Stimulated activated CD4-positive, alpha-beta T cell treated with anti-CD3 and anti-CD28 coated beads, Interleukin-12 subunit alpha, Interleukin-12 subunit beta, amount 100 ng/mL, for 4 hours (primary cell): Measurements from ENCODE around the gene WFDC2.

Experiments
- DNase-seq: peaks from one replicate; pipeline ENCODE4 v3.0.0-alpha.2; 2020

Gene WFDC2

DNA sequence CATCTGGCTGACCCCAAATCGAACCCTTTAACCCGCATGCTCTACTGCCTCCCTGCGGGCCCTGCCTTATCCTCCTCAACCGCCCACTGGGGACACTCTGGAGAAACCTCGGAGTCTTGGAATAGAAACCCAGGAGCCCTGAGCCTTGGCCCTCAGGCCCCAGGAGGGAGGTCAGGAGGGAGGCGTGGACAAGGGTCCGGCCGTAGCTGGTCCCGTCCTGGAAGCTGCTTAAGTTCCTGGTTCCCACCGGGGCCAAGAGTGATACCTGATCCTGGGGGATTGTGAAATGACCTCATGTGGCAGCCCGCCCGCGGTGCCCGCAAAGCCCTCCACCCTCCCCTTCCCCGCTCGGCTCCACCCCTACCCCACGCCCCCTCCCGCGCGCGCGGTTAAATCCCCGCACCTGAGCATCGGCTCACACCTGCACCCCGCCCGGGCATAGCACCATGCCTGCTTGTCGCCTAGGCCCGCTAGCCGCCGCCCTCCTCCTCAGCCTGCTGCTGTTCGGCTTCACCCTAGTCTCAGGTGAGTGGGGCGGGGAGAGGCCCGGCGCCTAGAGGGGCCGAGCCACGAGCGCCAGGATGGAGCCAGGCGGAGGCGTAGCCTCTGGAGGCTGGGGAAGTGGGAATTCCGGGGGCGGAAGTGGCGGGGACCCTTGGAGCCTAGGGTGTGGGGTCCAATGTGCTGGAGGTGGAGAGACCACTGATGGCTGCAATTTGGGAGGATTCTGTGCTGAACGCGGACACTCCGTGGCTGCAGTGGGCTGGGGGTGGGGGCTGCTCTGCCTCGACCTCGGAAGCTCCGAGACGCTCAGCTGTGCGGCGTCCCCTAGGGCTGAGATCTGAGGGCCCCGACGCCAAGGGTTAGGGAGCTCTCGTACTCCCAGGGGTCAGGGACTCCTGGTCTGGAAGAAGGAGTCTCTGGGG lies at the start of gene WFDC2:
WFDC2 (plus strand) TSS at position 418 of the 926 bp plus-strand sequence; CDS start at position 447, 29 bp downstream.
- peak; percentile 2 for DNase-seq

DNA sequence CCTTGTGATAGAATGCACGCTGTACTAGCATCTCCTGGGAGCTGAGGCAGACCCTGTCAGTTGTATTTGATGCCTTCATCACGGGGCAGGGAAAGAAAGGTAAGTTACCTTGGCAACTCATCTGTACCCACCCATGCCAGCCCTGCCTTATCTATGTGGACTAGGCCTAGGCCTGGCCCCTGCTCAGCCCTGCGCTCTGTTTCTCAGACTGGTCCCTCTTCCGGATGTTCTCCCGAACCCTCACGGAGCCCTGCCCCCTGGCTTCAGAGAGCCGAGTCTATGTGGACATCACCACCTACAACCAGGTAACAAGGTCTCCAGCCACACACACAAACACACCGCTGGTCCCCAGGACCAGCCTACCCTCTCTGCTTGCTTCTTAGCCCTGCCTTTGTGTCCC lies 49.4 kb upstream of the WFDC2 start:
- DNase-seq = no peak

DNA sequence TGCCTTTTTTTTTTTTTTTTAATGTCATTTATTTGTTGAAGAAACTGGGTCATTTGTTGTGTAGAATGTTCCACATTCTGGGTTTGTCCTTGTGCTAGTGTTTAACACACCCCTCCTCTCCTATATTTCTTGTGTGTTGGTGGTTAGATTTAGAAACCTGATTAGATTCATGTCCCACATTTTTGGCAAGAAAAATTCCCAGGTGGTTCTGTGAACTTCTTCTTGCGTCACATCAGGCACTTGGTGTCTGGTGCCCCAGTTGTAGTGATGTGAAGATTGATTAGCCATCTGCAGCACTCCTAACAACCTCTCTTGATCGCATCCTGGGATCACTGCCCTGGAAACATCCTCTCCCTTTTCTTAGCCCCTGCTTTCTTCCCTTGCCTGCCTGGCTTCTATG lies 45.9 kb upstream of the WFDC2 start:
- no peak for DNase-seq

DNA sequence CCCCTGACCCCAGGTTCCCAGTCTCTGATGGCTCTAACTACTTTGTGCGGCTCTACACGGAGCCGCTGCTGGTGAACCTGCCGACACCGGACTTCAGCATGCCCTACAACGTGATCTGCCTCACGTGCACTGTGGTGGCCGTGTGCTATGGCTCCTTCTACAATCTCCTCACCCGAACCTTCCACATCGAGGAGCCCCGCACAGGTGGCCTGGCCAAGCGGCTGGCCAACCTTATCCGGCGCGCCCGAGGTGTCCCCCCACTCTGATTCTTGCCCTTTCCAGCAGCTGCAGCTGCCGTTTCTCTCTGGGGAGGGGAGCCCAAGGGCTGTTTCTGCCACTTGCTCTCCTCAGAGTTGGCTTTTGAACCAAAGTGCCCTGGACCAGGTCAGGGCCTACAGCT lies 44.0 kb upstream of the WFDC2 start:
- no peak for DNase-seq

GRCh38 chr20:45426320-45427016 lies 43.1 kb upstream of the WFDC2 start:
- no peak for DNase-seq

- DNase-seq = no peak
Measured at GRCh38 chr20:45427236-45428149, 42.1 kb upstream of the WFDC2 start.

- DNase-seq = no peak
Measured at GRCh38 chr20:45429618-45430017, 39.9 kb upstream of the WFDC2 start.

GRCh38 chr20:45432294-45432693 lies 37.3 kb upstream of the WFDC2 start:
- DNase-seq = no peak

DNA sequence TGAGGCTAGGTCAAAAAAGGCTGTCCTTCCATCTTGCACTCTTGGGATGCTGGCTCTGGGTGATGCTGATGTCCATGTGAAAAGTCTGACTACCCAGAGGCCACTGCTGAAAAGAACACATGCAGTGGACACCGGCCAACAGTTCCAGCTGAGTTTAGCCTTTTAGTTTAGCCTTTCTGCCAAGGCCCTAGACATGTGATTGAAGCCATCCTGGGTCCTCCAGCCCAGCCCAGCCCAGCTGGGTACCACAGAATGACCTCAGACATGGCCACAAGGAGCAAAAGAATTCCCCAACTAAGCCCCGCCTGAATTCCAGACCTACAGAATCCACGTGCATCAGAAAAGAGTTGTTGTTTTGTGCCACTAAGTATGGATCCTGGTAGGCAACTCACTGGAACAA lies 36.2 kb upstream of the WFDC2 start:
- no peak for DNase-seq

GRCh38 chr20:45433976-45434375 lies 35.6 kb upstream of the WFDC2 start:
- DNase-seq = no peak

GRCh38 chr20:45436732-45437485 lies 32.6 kb upstream of the WFDC2 start:
- peak; percentile 84 for DNase-seq

DNA sequence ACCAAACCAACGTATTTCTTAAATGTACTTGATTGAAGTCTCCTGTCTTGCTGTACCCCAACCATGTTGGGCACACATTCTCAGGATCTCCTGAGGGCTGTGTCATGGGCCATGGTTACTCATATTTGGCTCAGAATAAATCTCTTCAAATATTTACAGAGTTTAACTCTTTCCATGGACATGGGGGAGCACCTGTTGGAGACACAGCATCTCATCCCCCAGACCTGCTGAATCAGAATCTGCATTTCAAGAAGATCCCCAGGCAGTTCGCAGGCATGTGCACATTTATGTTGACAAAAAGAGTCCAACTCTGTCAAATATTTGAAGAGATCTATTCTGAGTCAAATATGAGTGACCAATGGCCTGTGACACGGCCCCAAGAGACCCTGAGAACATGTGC lies 29.1 kb upstream of the WFDC2 start:
- no peak for DNase-seq

- no peak for DNase-seq
Measured at GRCh38 chr20:45440891-45441685, 28.5 kb upstream of the WFDC2 start.

DNA sequence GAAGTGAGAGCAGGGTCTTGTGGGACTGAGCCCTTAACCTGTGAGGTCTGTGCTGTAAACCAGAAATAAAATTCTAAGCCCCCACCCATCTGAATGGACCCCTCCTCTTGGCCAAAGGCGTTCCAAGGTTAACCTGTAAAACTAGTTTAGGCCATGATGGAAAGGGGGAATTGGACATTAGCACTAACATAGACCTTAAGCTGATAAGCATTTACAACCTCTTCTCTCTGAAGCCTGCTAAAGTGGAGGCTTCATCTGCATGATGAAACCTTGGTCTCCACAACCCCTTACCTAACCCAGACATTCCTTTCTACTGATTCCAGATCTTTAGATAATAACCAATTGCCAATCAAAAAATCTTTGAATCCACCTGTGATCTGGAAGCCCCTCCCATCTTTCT lies 27.8 kb upstream of the WFDC2 start:
- DNase-seq = no peak

DNA sequence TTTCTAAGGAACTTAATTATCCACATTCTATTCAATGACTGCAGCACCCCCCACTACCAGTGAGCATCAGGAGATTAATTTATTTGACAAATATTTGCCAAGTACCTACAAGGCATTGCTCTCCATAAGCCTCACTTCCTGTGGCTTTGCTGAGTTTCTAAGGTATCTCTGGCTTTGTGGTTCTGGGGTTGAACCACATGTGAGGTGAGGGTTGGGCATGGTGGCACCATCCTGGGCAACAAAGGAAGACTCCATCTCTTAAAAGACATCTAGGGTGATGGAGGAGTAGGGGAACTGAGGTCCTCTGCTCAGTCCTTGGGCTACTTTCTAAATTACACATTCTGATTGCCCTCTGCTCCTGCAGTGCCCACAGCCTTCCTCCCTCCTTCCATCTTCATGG lies 25.5 kb upstream of the WFDC2 start:
- no peak for DNase-seq

DNA sequence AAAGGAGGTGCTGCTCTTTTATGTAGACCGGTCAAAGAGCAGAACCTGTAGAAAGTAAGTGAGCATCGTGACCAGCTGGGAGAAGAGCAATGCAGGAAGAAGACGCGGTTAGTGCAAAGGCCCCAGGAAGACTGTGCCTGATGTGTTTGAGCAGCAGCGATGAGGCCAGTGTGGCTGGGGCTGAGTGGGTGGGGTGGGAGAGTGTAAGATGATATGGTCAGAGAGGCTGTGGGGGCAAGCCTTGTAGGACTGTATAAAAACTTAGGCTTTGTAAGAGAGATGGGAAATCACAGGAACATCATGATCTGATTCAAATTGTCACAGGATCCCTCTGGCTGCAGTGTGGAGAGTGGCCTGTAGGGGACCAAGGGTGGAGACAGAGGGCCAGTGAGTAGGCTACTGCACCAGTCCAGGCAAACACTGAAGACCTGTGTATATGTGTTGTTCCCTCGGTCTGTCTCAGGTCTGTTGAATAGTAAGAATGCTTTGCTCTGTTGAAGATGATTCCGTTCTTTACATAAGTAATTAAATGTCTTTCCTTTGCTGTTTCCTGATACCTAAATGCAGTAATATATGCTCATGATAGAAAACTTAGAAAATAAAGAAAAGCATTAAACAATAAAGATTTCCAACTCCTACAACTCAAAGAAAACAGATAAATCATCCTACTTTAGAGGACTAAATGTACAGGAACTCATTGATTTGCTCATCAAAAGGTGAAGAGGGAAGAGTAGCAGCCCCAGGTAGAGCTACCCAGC lies 23.6 kb upstream of the WFDC2 start:
- DNase-seq = peak; percentile 24

- DNase-seq = no peak
Measured at GRCh38 chr20:45448270-45448669, 21.3 kb upstream of the WFDC2 start.

DNA sequence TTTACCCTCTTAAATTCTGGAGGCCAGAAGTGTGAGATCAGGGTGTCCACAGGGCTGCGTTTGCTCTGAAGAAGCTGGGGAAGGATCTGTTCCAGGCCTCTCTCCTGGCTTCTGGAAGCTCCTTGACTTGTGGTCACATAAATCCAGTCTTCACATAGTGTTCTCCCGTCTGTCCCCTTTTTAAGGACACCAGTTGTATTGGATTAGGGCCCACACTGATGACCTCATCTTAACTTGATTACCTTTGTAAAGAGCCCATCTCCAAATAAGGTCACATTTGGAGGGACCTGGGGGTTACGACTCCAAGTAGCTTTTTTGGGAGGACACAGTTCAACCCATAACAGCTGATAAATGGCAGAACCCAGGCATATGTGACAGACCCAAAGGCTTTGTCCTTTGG lies 20.0 kb upstream of the WFDC2 start:
- DNase-seq = no peak

DNA sequence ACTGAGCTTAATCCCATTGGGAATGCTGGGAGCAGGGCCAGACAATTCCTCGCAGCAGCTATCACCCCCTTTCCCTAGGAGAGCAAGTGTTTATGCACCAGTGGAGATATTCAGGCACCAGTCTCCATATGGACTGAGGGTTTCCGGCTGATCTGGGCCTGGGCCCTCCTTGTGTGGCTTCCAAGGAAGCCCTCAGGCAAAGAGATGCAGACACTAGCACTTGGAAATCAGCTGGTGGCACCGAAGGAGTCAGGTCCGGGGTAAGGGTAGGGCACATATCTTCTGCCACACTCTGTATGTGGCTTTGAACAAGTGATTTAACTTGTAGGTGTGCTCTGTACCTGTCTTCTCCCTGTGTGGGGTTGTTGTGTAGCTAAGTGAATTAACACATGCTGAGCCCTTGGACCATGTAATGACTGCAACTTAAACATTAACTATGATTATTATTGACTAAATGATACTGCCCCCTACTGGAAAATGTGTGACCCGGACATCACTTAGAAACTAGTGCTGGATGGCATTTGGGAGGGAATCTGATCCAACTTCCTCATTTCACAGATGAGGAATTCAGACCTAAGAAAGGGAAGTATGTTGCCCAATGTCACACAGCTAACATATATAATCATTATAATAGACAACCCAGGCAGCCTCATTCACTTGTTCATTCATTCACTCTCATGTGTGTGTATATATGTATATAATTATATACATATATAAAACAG lies 19.3 kb upstream of the WFDC2 start:
- no peak for DNase-seq

DNA sequence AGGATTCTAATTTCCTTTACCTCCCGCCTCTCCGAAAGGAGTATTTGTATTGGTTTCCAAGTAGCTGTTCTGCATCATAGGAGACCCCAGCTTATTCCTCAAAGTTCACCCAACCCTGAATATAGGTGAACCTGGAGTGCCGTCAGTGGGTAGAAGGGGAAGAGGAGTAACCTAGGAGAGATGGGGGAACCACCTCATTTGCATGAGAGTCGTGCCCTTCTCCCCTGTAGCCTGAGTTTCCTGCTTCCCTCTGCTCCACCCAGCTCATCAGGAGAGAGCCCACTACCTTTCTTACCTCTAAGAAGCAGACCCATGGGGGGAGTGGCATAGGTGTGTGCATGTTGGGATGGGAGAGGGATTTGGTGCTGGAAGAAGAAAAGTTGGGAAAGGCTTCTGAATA lies 17.3 kb upstream of the WFDC2 start:
- no peak for DNase-seq
